IgD-negative memory B cell (primary cell): ENCODE data around the gene SLC44A1. TPM values are rescaled to one million over a fixed set of nuclear protein-coding genes. Genes with fewer than 3 reads are reported as not detected.

Experiments
- H3K27ac Mint-ChIP-seq, 3 donors: one replicate each; pipeline ENCODE4 v1.8.0; 2020 to 2022; ENCODE audit warnings: mild to moderate bottlenecking in 3 of 3, mixed read lengths in 3 of 3, moderate library complexity in 1 of 3
- H3K27me3 Mint-ChIP-seq: one replicate; pipeline ENCODE4 v1.8.0; 2021; ENCODE audit warnings: mixed read lengths
- H3K36me3 Mint-ChIP-seq: one replicate; pipeline ENCODE4 v1.8.0; 2020; ENCODE audit warnings: mild to moderate bottlenecking, mixed read lengths
- H3K4me1 Mint-ChIP-seq, 3 donors: one replicate each; pipeline ENCODE4 v1.8.0; 2020 to 2022; ENCODE audit warnings: mixed read lengths in 3 of 3, mild to moderate bottlenecking in 1 of 3
- H3K4me3 Mint-ChIP-seq, 4 donors: one replicate each; pipeline ENCODE4 v1.8.0; 2020 to 2022; ENCODE audit warnings: mild to moderate bottlenecking in 4 of 4, mixed read lengths in 4 of 4, moderate library complexity in 3 of 4
- H3K9me3 Mint-ChIP-seq, 3 donors: one replicate each; pipeline ENCODE4 v1.8.0; 2020 to 2021; ENCODE audit warnings: mixed read lengths in 3 of 3, mild to moderate bottlenecking in 1 of 3
- polyA plus RNA-seq: library from polyadenylated mRNA; unstranded; fragments of 300-500 nt; fragmentation: Illumina TruSeq; gene quantifications from one replicate; pipeline ENCODE4 v1.2.3, GENCODE V29; 2021

Gene SLC44A1
- polyA plus RNA-seq, 1 donor from 2014 or later: 12.1 TPM

DNA sequence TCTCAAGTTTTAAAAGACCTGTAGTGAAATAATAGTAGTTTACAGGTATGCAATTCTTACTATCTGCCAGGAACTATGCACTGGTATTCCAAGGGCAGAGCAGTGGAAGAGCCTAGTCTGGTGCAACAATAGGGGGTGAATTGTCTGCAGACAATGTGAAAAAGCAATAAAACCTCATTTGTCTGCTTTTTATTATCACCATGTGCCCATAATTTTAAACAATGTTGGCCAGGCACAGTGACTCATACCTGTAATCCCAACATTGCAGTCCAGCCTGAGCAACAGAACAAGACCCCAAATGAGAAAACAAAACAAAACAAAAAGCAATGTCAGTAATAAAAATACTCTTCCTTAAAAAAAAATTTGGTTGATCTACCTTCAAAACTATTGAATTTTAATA lies 12.2 kb upstream of the SLC44A1 start:
- no peaks in the 10 kb centered on the region for H3K4me1 Mint-ChIP-seq
- no peak overlapping the region for H3K27ac Mint-ChIP-seq
- H3K4me3 Mint-ChIP-seq: no peak overlapping the region
- peaks cover 8% of the 10 kb centered on the region for H3K27me3 Mint-ChIP-seq
- peaks cover 0 to 2% (median 0%) of the 10 kb centered on the region in 3 donors for H3K9me3 Mint-ChIP-seq
- no peaks in the 10 kb centered on the region for H3K36me3 Mint-ChIP-seq

DNA sequence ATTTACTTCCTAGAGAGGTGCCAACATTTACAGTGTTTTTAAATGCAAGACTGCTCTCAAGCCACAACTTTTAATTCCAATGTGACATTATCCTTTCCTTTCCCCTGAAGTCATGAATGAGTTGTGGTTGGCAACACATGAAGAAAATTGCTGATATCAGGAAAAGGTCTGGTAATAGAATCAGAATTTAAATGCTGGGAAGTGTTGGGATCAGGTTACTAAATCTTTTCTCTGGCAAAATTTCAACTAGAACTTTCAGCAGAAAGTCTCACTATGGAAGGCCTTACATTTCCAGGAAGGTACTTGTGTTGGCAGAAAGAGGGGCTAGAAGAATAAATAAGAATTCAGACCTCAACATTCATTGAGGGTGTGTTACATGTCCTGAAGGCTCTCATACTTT lies 10.6 kb upstream of the SLC44A1 start:
- H3K36me3 Mint-ChIP-seq: no peaks in the 10 kb centered on the region
- H3K4me1 Mint-ChIP-seq: no peaks in the 10 kb centered on the region
- no peak overlapping the region for H3K4me3 Mint-ChIP-seq
- peaks cover 0 to 2% (median 0%) of the 10 kb centered on the region in 3 donors for H3K9me3 Mint-ChIP-seq
- H3K27ac Mint-ChIP-seq: no peak overlapping the region
- peaks cover 6% of the 10 kb centered on the region for H3K27me3 Mint-ChIP-seq

- H3K4me1 Mint-ChIP-seq: no peaks in the 10 kb centered on the region
- H3K4me3 Mint-ChIP-seq: no peak overlapping the region
- H3K9me3 Mint-ChIP-seq: no peaks in the 10 kb centered on the region
- no peaks in the 10 kb centered on the region for H3K36me3 Mint-ChIP-seq
- peaks cover 7% of the 10 kb centered on the region for H3K27me3 Mint-ChIP-seq
- no peak overlapping the region for H3K27ac Mint-ChIP-seq
Observed at GRCh38 chr9:105236261-105236660, 8.2 kb upstream of the SLC44A1 start.

DNA sequence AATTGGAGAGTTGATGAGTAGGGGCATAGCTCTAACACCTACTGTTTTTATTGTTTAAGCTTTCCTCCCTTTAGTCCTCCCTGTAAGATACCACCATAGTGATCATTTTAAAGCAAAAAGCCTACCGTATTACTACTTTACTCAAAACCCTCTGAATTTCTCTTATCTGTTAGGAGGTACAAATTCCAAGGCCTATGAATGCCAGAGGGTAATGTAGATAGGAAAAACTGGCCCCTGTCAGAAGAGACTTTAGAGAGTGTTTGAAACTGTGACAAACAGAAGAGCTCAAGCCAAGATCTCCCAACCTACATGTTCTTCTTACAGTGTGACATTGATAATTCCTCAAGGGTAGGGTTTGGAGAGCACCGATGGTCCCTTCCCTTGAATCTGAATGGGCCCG lies 7.2 kb upstream of the SLC44A1 start:
- Mint-ChIP-seq H3K27me3 (peaks cover 11% of the 10 kb centered on the region), H3K27ac (no peak overlapping the region), H3K9me3 (no peaks in the 10 kb centered on the region), H3K36me3 (no peaks in the 10 kb centered on the region), H3K4me1 (peaks cover 0 to 2% (median 0%) of the 10 kb centered on the region in 3 donors), H3K4me3 (no peak overlapping the region)

DNA sequence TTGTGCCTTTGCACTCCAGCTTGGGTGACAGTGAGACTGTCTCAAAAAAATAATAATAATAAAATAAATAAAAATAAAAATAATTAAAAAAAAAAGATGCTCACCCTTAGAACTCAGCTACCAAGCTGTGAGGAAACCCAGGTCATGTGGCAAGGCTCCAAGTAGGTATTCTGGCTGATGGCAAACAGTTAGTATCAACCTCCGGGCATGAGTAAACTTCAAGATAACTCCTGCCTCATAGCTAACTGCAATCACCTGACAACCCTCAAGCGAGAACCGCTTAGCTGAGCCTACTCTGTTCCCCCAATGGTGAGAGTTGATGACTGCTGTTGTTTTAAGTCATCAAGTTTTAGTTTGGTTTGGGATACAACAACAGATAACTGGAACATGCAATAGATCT lies 6.1 kb upstream of the SLC44A1 start:
- Mint-ChIP-seq H3K9me3 (no peaks in the 10 kb centered on the region), H3K4me1 (peaks cover 0 to 8% (median 7%) of the 10 kb centered on the region in 3 donors), H3K4me3 (no peak overlapping the region), H3K27me3 (peaks cover 15% of the 10 kb centered on the region), H3K36me3 (no peaks in the 10 kb centered on the region), H3K27ac (no peak overlapping the region)

GRCh38 chr9:105241356-105242043 lies 3.0 kb upstream of the SLC44A1 start:
- Mint-ChIP-seq H3K27ac (no peak overlapping the region), H3K9me3 (no peaks in the 10 kb centered on the region), H3K4me1 (peaks cover 9 to 16% (median 14%) of the 10 kb centered on the region in 3 donors), H3K27me3 (peaks cover 10% of the 10 kb centered on the region), H3K4me3 (peak overlapping the region in 1 of 4 donors; percentile 88), H3K36me3 (no peaks in the 10 kb centered on the region)

GRCh38 chr9:105242062-105242461 lies 2.4 kb upstream of the SLC44A1 start:
- Mint-ChIP-seq H3K36me3 (no peaks in the 10 kb centered on the region), H3K27me3 (peaks cover 10% of the 10 kb centered on the region), H3K9me3 (no peaks in the 10 kb centered on the region), H3K27ac (peak overlapping the region in 1 of 3 donors; percentile 22), H3K4me1 (peaks cover 9 to 18% (median 17%) of the 10 kb centered on the region in 3 donors), H3K4me3 (peak overlapping the region in 2 of 4 donors; percentile 34 to 88)

DNA sequence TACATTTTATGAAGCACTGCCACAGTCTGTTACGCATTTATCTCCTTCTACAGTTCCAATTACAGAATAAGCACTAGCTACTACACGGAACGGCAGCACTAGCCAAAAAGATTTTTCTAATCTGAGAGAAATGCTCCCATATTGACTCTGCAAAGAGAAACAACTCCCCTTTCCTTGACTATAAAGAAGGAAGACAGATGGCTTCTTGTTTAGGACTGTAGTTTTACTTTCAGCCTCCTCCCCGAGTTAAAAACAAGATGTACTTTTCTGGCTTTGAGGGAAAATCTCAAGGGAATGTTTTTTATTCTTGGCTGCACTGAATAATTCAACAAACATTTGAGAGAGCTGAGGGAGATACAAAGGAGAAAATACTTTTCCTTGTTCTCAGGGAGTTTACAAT lies 1.9 kb upstream of the SLC44A1 start:
- Mint-ChIP-seq H3K4me1 (peaks cover 9 to 19% (median 18%) of the 10 kb centered on the region in 3 donors), H3K36me3 (no peaks in the 10 kb centered on the region), H3K27me3 (peaks cover 12% of the 10 kb centered on the region), H3K4me3 (peak overlapping the region in 2 of 4 donors; percentile 34 to 88), H3K27ac (peak overlapping the region in 2 of 3 donors; percentile 22 to 78), H3K9me3 (no peaks in the 10 kb centered on the region)

DNA sequence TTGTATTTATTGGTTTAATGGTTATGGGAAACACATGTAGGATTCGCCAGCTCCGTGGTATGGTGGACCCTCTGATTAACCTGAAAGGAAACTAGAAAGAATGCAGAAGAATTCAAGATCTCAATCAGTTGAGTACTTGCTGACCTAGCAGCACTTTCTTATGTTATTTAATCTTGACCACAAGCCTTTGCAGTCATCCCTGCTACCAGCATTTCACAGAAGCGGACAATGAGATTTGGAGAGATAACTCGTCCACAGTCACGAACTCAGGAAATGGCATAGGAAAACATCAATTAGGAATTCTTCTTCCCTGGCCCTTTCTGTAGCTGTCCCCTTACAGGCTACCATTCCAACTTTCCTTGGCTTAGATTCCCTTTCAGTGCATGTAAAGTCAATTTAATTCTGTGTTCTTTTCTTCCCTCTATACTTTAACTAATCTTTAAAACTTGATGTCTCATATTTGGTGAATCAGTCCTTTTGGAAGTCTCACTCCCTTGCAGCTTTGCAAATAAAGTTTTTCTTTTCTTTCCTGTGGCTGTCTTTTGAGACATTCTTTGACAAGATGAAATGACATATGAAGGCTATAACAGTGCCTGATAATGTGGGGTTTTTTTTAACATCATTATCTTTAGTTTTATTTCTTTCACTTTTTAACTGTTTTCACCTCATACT lies 1.3 kb upstream of the SLC44A1 start:
- H3K4me3 Mint-ChIP-seq: peak overlapping the region in 2 of 4 donors; percentile 77 to 88
- peak overlapping the region in 2 of 3 donors; percentile 22 to 78 for H3K27ac Mint-ChIP-seq
- no peaks in the 10 kb centered on the region for H3K36me3 Mint-ChIP-seq
- H3K4me1 Mint-ChIP-seq: peaks cover 9 to 19% (median 19%) of the 10 kb centered on the region in 3 donors
- H3K27me3 Mint-ChIP-seq: peaks cover 12% of the 10 kb centered on the region
- no peaks in the 10 kb centered on the region for H3K9me3 Mint-ChIP-seq

GRCh38 chr9:105244734-105245028 lies 230 bp downstream of the SLC44A1 start:
- Mint-ChIP-seq H3K27me3 (peaks cover 12% of the 10 kb centered on the region), H3K27ac (peak overlapping the region in 1 of 3 donors; percentile 92), H3K4me1 (peaks cover 9 to 21% (median 19%) of the 10 kb centered on the region in 3 donors)

GRCh38 chr9:105245029-105245890 lies 809 bp downstream of the SLC44A1 start:
- Mint-ChIP-seq H3K36me3 (peaks cover 2% of the 10 kb centered on the region), H3K4me1 (peaks cover 9 to 21% (median 19%) of the 10 kb centered on the region in 3 donors), H3K27me3 (peaks cover 12% of the 10 kb centered on the region), H3K9me3 (no peaks in the 10 kb centered on the region), H3K4me3 (peak overlapping the region; percentile 91 to 98 (median 96)), H3K27ac (peak overlapping the region; percentile 63 to 92 (median 91))

More at GRCh38 chr9:105244734-105245028, 230 bp downstream of the SLC44A1 start:
- Mint-ChIP-seq H3K4me3 (peak overlapping the region; percentile 91 to 98 (median 96)), H3K36me3 (peaks cover 2% of the 10 kb centered on the region), H3K9me3 (no peaks in the 10 kb centered on the region)

DNA sequence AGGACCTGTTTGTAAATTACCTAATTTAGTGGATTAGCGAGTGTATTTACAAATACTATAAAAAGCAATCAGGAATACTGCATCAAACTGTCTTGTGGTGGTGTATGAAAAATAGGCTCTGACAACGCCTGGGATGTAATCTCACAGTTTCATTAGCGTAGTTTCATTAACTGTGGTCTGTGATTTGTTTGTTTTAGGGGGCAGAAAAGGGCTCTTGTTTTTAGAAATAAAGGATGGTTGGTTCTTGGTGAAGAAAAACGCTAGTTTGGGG lies 1.4 kb downstream of the SLC44A1 start:
- Mint-ChIP-seq H3K4me1 (peaks cover 9 to 21% (median 19%) of the 10 kb centered on the region in 3 donors), H3K27me3 (peaks cover 10% of the 10 kb centered on the region), H3K9me3 (no peaks in the 10 kb centered on the region), H3K4me3 (peak overlapping the region; percentile 91 to 98 (median 96)), H3K27ac (peak overlapping the region; percentile 49 to 92 (median 91)), H3K36me3 (peaks cover 2% of the 10 kb centered on the region)

- no peak overlapping the region for H3K27ac Mint-ChIP-seq
- H3K36me3 Mint-ChIP-seq: peaks cover 2% of the 10 kb centered on the region
- H3K4me3 Mint-ChIP-seq: peak overlapping the region in 1 of 4 donors; percentile 94
- peaks cover 10% of the 10 kb centered on the region for H3K27me3 Mint-ChIP-seq
- H3K4me1 Mint-ChIP-seq: peaks cover 12 to 22% (median 21%) of the 10 kb centered on the region in 3 donors
- H3K9me3 Mint-ChIP-seq: no peaks in the 10 kb centered on the region
Observed at GRCh38 chr9:105246656-105247173, 2.3 kb downstream of the SLC44A1 start.

GRCh38 chr9:105248691-105249090 lies 4.2 kb downstream of the SLC44A1 start:
- H3K4me3 Mint-ChIP-seq: peak overlapping the region in 1 of 4 donors; percentile 94
- H3K4me1 Mint-ChIP-seq: peaks cover 12 to 14% (median 14%) of the 10 kb centered on the region in 3 donors
- H3K9me3 Mint-ChIP-seq: no peaks in the 10 kb centered on the region
- no peak overlapping the region for H3K27ac Mint-ChIP-seq
- peaks cover 2% of the 10 kb centered on the region for H3K27me3 Mint-ChIP-seq
- H3K36me3 Mint-ChIP-seq: peaks cover 2% of the 10 kb centered on the region

DNA sequence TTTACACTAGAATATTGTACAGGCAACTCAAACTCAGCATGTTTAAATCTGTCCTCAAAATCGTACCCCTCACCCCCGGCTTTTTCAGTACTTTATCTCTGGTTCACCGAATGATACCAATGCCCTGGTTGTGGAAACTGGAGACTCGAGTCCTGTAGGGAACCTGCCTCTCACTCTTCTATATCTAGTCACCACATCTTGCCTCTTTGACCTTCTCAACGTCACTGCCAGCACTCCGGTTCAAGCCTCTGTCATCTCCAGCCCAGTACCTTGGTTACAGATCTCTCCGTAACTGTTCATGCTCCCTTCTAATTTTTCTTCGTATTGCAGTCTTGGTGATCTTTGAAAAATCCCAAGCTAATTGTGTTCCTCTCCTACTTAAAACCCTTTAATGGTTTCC lies 6.7 kb downstream of the SLC44A1 start:
- Mint-ChIP-seq H3K9me3 (no peaks in the 10 kb centered on the region), H3K4me3 (no peak overlapping the region), H3K36me3 (peaks cover 2% of the 10 kb centered on the region), H3K27me3 (peaks cover 2% of the 10 kb centered on the region), H3K4me1 (peaks cover 5 to 8% (median 8%) of the 10 kb centered on the region in 3 donors), H3K27ac (no peak overlapping the region)
